GM19463 (cell line): ENCODE measurements around the gene GGCT.
"Not testable (repeated sequence)": the region's sequence is repeated elsewhere in the genome, so short reads cannot be mapped to it uniquely, and the experiment has no call there.

Experiments used
- ATAC-seq: cut with Tn5 transposase; IDR thresholded peaks from one replicate; pipeline ENCODE4 v1.9.1; 2021; ENCODE audit warnings: mild to moderate bottlenecking, moderate library complexity; ENCODE audit not compliant: unreplicated experiment

GGCT gene

GRCh38 chr7:30519122-30519521 is 14.5 kb upstream of the GGCT start:
- no peak for ATAC-seq

- no peak for ATAC-seq
These were observed 11.1 kb upstream of the GGCT start for GRCh38 chr7:30515761-30516160.

GRCh38 chr7:30514776-30515175 is 10.1 kb upstream of the GGCT start:
- no peak for ATAC-seq

- no peak for ATAC-seq
These were observed 9.5 kb upstream of the GGCT start for GRCh38 chr7:30514177-30514576.

GRCh38 chr7:30513762-30514161 is 9.1 kb upstream of the GGCT start:
- ATAC-seq: no peak

GRCh38 chr7:30511973-30512662 is 7.5 kb upstream of the GGCT start:
- ATAC-seq: no peak

- no peak for ATAC-seq
These were observed 6.9 kb upstream of the GGCT start for GRCh38 chr7:30511494-30511893.

GRCh38 chr7:30510124-30511075 is 5.8 kb upstream of the GGCT start:
- ATAC-seq: no peak

- not testable (repeated sequence) for ATAC-seq
These were observed 4.7 kb upstream of the GGCT start for GRCh38 chr7:30509171-30509857.

GRCh38 chr7:30507346-30507900 is 2.8 kb upstream of the GGCT start:
- not testable (repeated sequence) for ATAC-seq

- ATAC-seq: no peak
These were observed 607 bp upstream of the GGCT start for GRCh38 chr7:30505174-30505697.

GRCh38 chr7:30503274-30504212 is 1.1 kb downstream of the GGCT start:
- ATAC-seq: no peak

GRCh38 chr7:30502470-30503251 is 2.0 kb downstream of the GGCT start:
- ATAC-seq: no peak

- no peak for ATAC-seq
These were observed 3.4 kb downstream of the GGCT start for GRCh38 chr7:30501264-30501663.

GRCh38 chr7:30493228-30493627 is 11.4 kb downstream of the GGCT start:
- no peak for ATAC-seq

- no peak for ATAC-seq
These were observed 13.2 kb downstream of the GGCT start for GRCh38 chr7:30491417-30491816.

GRCh38 chr7:30487371-30487770 is 17.3 kb downstream of the GGCT start:
- ATAC-seq: no peak

- no peak for ATAC-seq
These were observed 19.0 kb downstream of the GGCT start for GRCh38 chr7:30485667-30486066.

GRCh38 chr7:30481416-30481815 is 23.2 kb downstream of the GGCT start:
- ATAC-seq: not testable (repeated sequence)
